GM19455 (cell line): ENCODE measurements around the gene CLTRN.

Source experiments
- ATAC-seq: cut with Tn5 transposase; IDR thresholded peaks from one replicate; pipeline ENCODE4 v1.9.1; 2021; ENCODE audit not compliant: unreplicated experiment

CLTRN gene

DNA sequence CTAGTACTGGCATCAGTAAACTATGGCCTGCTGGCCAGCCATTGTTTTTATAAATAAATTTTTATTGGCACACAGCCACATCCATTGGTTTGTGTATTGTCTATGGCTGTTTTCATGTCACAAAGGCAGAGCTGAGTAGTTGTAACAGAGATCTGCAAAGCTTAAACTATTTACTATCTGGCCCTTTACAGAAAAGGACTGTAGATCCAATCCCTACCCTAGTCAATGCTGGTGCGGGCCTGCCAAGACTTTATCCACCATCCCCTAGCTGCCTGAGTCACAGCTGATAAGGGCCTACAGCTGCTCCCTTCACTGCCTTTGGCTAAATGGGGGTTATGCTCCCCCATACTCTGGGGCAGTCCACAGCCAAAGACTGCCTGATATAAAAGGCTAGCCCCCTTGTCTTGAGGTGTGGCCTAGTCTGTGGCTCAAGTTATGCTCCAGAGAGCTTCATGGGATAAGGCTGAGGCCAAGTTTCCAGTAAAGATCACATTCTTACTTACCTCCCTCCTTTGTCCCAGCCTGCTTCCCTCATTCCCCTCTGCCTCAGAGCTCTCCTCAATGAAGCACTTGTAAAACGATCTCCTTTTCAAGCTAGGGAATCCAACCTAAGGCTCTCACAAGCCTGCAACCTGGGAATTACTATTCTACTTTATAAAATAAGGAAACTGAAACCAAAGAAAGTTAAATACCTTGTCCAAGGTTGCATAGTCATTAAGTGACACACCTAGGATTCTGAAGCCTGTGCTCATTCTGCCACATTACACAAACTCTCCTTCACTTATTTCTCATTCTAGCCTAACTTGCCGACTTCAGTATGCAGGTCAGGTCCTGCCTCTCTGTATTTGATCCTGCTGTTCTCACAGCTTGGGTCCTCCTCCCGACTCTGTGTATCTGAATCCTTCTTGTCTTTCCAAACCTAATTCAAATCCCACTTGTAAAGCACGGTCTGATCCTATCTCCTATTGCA is 84.5 kb downstream of the CLTRN start:
- ATAC-seq = no peak
